Vagina (tissue), 2 donors: ENCODE data around the gene HIVEP1. TPM values are rescaled to one million over a fixed set of nuclear protein-coding genes. Genes with fewer than 3 reads are reported as not detected.

Experiments
- DNase-seq, 2 donors: peaks; one replicate each; pipeline ENCODE4 v3.0.0-alpha.2; 2017; ENCODE audit errors: extremely low spot score in 2 of 2
- H3K27ac ChIP-seq: fragments of 200-600 bp; sonication (generic); one replicate; pipeline ENCODE4 v1.5.1; 2019
- H3K27me3 ChIP-seq: fragments of 200-600 bp; sonication (generic); one replicate; pipeline ENCODE4 v1.5.1; 2019
- H3K36me3 ChIP-seq, 2 donors: fragments of 200-600 bp; sonication (generic); one replicate each; pipeline ENCODE4 v1.5.1; 2017 to 2019
- H3K4me1 ChIP-seq: fragments of 200-600 bp; sonication (generic); one replicate; pipeline ENCODE4 v1.5.1; 2019
- H3K4me3 ChIP-seq, 2 donors: fragments of 200-600 bp; sonication (generic); 1 replicate in 1 of 2; 2 replicates in 1 of 2; pipeline ENCODE4 v1.5.1; 2016 to 2019
- H3K9me3 ChIP-seq: fragments of 200-600 bp; sonication (generic); one replicate; pipeline ENCODE4 v1.5.1; 2019
- CTCF ChIP-seq, 3 experiments: fragments of 450-650 bp in 2 of 3; fragments of 200-600 bp in 1 of 3; sonication (generic) in 1 of 3; IDR thresholded peaks; one replicate each; pipeline ENCODE4 v1.5.1; 2017 to 2019; ENCODE audit warnings: antibody characterized with exemption in 3 of 3, mild to moderate bottlenecking in 2 of 3, moderate library complexity in 2 of 3
- POLR2A ChIP-seq, 2 donors: fragments of 450-650 bp; IDR thresholded peaks; one replicate each; pipeline ENCODE4 v1.6.1; 2017; ENCODE audit warnings: antibody characterized with exemption in 2 of 2, mild to moderate bottlenecking in 2 of 2, moderate library complexity in 2 of 2
- POLR2AphosphoS5 ChIP-seq, 2 donors: sonication (generic); formaldehyde crosslinking; IDR thresholded peaks; one replicate each; pipeline ENCODE4 v1.9.0; 2017; ENCODE audit warnings: antibody characterized with exemption in 2 of 2, mild to moderate bottlenecking in 2 of 2, low read depth in 1 of 2; ENCODE audit not compliant: insufficient read depth in 1 of 2
- intact Hi-C: fragments of 100-400 bp; cut with DNase I; formaldehyde crosslinking; loops from one replicate; pipeline ENCODE4 v1.15.1; 2023
- total RNA-seq: library from RNA; depleted of rRNA; stranded (reverse); fragments of >200 nt; gene quantifications from one replicate; pipeline ENCODE4 v1.2.3, GENCODE V29; 2016

Gene HIVEP1
- total RNA-seq, 1 donor from 2014 or later = 36.1 TPM

- TF ChIP-seq CTCF (IDR thresholded peaks at IDR 0.05) (no peak), POLR2AphosphoS5 (IDR thresholded peaks at IDR 0.05; ENCODE audit: insufficient read depth in 1 of 2, low read depth in 1 of 2) (no peak), POLR2A (IDR thresholded peaks at IDR 0.05) (no peak)
- H3K27me3 ChIP-seq = no peaks in the 10 kb centered on the region
- intact Hi-C loops = no loop called here
- H3K36me3 ChIP-seq = no peaks in the 10 kb centered on the region
- H3K4me3 ChIP-seq = no peak overlapping the region
- H3K4me1 ChIP-seq = peaks cover 6% of the 10 kb centered on the region
- H3K27ac ChIP-seq = no peak overlapping the region
- no peaks in the 10 kb centered on the region for H3K9me3 ChIP-seq
- no peak for DNase-seq
Observed at GRCh38 chr6:11977193-11977592, 34.9 kb upstream of the HIVEP1 start.

GRCh38 chr6:11977738-11978137, 34.4 kb upstream of the HIVEP1 start:
- no peak overlapping the region for H3K4me3 ChIP-seq
- H3K27me3 ChIP-seq = no peaks in the 10 kb centered on the region
- H3K27ac ChIP-seq = no peak overlapping the region
- no peaks in the 10 kb centered on the region for H3K36me3 ChIP-seq
- no peak for DNase-seq
- TF ChIP-seq POLR2AphosphoS5 (IDR thresholded peaks at IDR 0.05; ENCODE audit: insufficient read depth in 1 of 2, low read depth in 1 of 2) (no peak), CTCF (IDR thresholded peaks at IDR 0.05) (no peak), POLR2A (IDR thresholded peaks at IDR 0.05) (no peak)
- H3K4me1 ChIP-seq = peaks cover 6% of the 10 kb centered on the region
- no peaks in the 10 kb centered on the region for H3K9me3 ChIP-seq
- intact Hi-C loops = no loop called here

GRCh38 chr6:11978169-11978987, 33.7 kb upstream of the HIVEP1 start:
- no peaks in the 10 kb centered on the region for H3K9me3 ChIP-seq
- no peak overlapping the region for H3K27ac ChIP-seq
- intact Hi-C loops = no loop called here
- no peak for DNase-seq
- no peaks in the 10 kb centered on the region for H3K36me3 ChIP-seq
- H3K27me3 ChIP-seq = no peaks in the 10 kb centered on the region
- no peak overlapping the region for H3K4me3 ChIP-seq
- peaks cover 6% of the 10 kb centered on the region for H3K4me1 ChIP-seq
- TF ChIP-seq CTCF (IDR thresholded peaks at IDR 0.05) (no peak), POLR2AphosphoS5 (IDR thresholded peaks at IDR 0.05; ENCODE audit: insufficient read depth in 1 of 2, low read depth in 1 of 2) (no peak), POLR2A (IDR thresholded peaks at IDR 0.05) (no peak)

- TF ChIP-seq CTCF (IDR thresholded peaks at IDR 0.05) (no peak), POLR2A (IDR thresholded peaks at IDR 0.05) (no peak), POLR2AphosphoS5 (IDR thresholded peaks at IDR 0.05; ENCODE audit: insufficient read depth in 1 of 2, low read depth in 1 of 2) (no peak)
- Histone ChIP-seq H3K4me3 (no peak overlapping the region), H3K27ac (no peak overlapping the region), H3K36me3 (no peaks in the 10 kb centered on the region), H3K4me1 (peaks cover 6% of the 10 kb centered on the region), H3K9me3 (no peaks in the 10 kb centered on the region), H3K27me3 (no peaks in the 10 kb centered on the region)
- no peak for DNase-seq
- intact Hi-C loops = no loop called here
Observed at GRCh38 chr6:11979866-11980265, 32.2 kb upstream of the HIVEP1 start.

GRCh38 chr6:11983306-11983705, 28.8 kb upstream of the HIVEP1 start:
- intact Hi-C loops = no loop called here
- Histone ChIP-seq H3K4me1 (no peaks in the 10 kb centered on the region), H3K27me3 (no peaks in the 10 kb centered on the region), H3K36me3 (no peaks in the 10 kb centered on the region), H3K4me3 (no peak overlapping the region), H3K9me3 (no peaks in the 10 kb centered on the region), H3K27ac (no peak overlapping the region)
- TF ChIP-seq POLR2AphosphoS5 (IDR thresholded peaks at IDR 0.05; ENCODE audit: insufficient read depth in 1 of 2, low read depth in 1 of 2) (no peak), POLR2A (IDR thresholded peaks at IDR 0.05) (no peak), CTCF (IDR thresholded peaks at IDR 0.05) (no peak)
- no peak for DNase-seq
